Loucy (cell line): ENCODE measurements around the gene SPTBN2.

Experiments used
- H2AFZ ChIP-seq: fragments of 200-600 bp; sonication (generic); 2 replicates; pipeline ENCODE4 v1.6.0; 2016; ENCODE audit warnings: antibody characterized with exemption, mild to moderate bottlenecking, low read length, moderate library complexity
- H3F3A ChIP-seq: fragments of 200-600 bp; 2 replicates; pipeline ENCODE4 v1.6.0; 2016; ENCODE audit warnings: antibody characterized with exemption, low read depth, mild to moderate bottlenecking
- H3K27me3 ChIP-seq: fragments of 200-600 bp; sonication (generic); 2 replicates; pipeline ENCODE4 v1.6.1; 2014; ENCODE audit warnings: low read length, mild to moderate bottlenecking; ENCODE audit not compliant: insufficient read depth, poor library complexity, severe bottlenecking
- H3K36me3 ChIP-seq: fragments of 200-600 bp; sonication (generic); 2 replicates; pipeline ENCODE4 v1.6.1; 2016; ENCODE audit warnings: low read length; ENCODE audit not compliant: insufficient read depth
- H3K4me1 ChIP-seq: fragments of 200-600 bp; sonication (generic); 2 replicates; pipeline ENCODE4 v1.5.1; 2014; ENCODE audit warnings: low read length, mild to moderate bottlenecking; ENCODE audit not compliant: insufficient read depth, poor library complexity, severe bottlenecking
- H3K4me2 ChIP-seq: fragments of 200-600 bp; sonication (generic); 2 replicates; pipeline ENCODE4 v1.6.0; 2014; ENCODE audit warnings: antibody characterized with exemption, low read length, low read depth, mild to moderate bottlenecking; ENCODE audit not compliant: poor library complexity, severe bottlenecking
- H3K4me3 ChIP-seq: fragments of 200-600 bp; sonication (generic); 2 replicates; pipeline ENCODE4 v1.5.1; 2014; ENCODE audit warnings: low read length, mild to moderate bottlenecking, mixed read lengths; ENCODE audit not compliant: poor library complexity, severe bottlenecking
- H3K79me2 ChIP-seq: fragments of 200-600 bp; sonication (generic); 2 replicates; pipeline ENCODE4 v1.6.1; 2014; ENCODE audit warnings: low read length; ENCODE audit not compliant: insufficient read depth
- H3K9ac ChIP-seq: fragments of 200-600 bp; sonication (generic); 2 replicates; pipeline ENCODE4 v1.6.0; 2014; ENCODE audit warnings: mild to moderate bottlenecking, low read depth, low read length, moderate library complexity; ENCODE audit not compliant: poor library complexity, severe bottlenecking
- H3K9me2 ChIP-seq: fragments of 200-600 bp; sonication (generic); replicated peaks from 2 replicates; pipeline ENCODE4 v1.6.1; 2016; ENCODE audit warnings: low read depth, low read length, mixed read lengths
- H3K9me3 ChIP-seq: fragments of 200-600 bp; sonication (generic); 2 replicates; pipeline ENCODE4 v1.6.1; 2014; ENCODE audit warnings: mild to moderate bottlenecking, antibody characterized with exemption, low read length, low read depth; ENCODE audit not compliant: insufficient read depth
- H4K20me1 ChIP-seq: fragments of 200-600 bp; sonication (generic); 2 replicates; pipeline ENCODE4 v1.6.0; 2014; ENCODE audit warnings: antibody characterized with exemption, low read length, mild to moderate bottlenecking; ENCODE audit not compliant: insufficient read depth, poor library complexity, severe bottlenecking
- EZH2phosphoT487 ChIP-seq: fragments of 200-600 bp; IDR thresholded peaks from 2 replicates; pipeline ENCODE4 v1.6.1; 2018; ENCODE audit warnings: antibody characterized with exemption, mild to moderate bottlenecking, moderate library complexity, borderline replicate concordance
- TF ChIP-seq, protein P1 (sequence below): fragments of 200-600 bp; sonication (generic); conservative IDR thresholded peaks from 2 replicates; pipeline ENCODE4 v1.5.1; 2014; ENCODE audit warnings: mild to moderate bottlenecking, antibody characterized with exemption, low read length

The SPTBN2 gene

GRCh38 chr11:66717925-66718319, 11.1 kb downstream of the SPTBN2 start:
- peaks cover 17% of the 10 kb centered on the region; the same call in 1 of the 2 replicates for H3K79me2 ChIP-seq
- H3F3A ChIP-seq = no peaks in the 10 kb centered on the region
- no peaks in the 10 kb centered on the region for H3K9me3 ChIP-seq
- peaks cover 6% of the 10 kb centered on the region; the same call in 1 of the 2 replicates for H3K36me3 ChIP-seq
- no peak overlapping the region for H3K4me2 ChIP-seq
- TF ChIP-seq EZH2phosphoT487 = no peak
- TF ChIP-seq, protein P1, sequence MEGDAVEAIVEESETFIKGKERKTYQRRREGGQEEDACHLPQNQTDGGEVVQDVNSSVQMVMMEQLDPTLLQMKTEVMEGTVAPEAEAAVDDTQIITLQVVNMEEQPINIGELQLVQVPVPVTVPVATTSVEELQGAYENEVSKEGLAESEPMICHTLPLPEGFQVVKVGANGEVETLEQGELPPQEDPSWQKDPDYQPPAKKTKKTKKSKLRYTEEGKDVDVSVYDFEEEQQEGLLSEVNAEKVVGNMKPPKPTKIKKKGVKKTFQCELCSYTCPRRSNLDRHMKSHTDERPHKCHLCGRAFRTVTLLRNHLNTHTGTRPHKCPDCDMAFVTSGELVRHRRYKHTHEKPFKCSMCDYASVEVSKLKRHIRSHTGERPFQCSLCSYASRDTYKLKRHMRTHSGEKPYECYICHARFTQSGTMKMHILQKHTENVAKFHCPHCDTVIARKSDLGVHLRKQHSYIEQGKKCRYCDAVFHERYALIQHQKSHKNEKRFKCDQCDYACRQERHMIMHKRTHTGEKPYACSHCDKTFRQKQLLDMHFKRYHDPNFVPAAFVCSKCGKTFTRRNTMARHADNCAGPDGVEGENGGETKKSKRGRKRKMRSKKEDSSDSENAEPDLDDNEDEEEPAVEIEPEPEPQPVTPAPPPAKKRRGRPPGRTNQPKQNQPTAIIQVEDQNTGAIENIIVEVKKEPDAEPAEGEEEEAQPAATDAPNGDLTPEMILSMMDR = no peak
- no peaks in the 10 kb centered on the region for H3K27me3 ChIP-seq
- peaks cover 48% of the 10 kb centered on the region for H3K4me1 ChIP-seq
- no peak overlapping the region for H2AFZ ChIP-seq
- H3K9ac ChIP-seq = peak overlapping the region; percentile 32
- H3K4me3 ChIP-seq = no peak overlapping the region
- no peaks in the 10 kb centered on the region for H3K9me2 ChIP-seq
- no peaks in the 10 kb centered on the region for H4K20me1 ChIP-seq

DNA sequence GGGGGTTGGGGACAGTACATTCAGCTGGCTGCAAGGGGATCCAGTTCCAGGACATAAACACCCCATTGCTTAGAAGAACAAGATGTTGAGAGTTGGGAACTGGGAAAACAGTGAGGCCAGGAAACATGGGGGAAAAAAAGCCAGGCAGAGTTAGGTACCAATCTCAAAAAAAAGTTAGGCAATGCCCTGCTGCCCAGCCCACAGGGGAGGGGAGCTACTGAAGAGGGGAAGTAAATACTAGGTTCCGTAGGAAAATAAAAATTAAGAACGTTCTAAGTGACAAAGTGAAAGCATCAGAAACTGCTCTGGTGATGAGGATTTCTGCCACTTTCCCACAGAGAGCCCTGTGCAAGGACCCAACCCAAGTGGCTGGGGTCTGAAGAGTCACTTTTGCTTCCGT, 12.0 kb downstream of the SPTBN2 start:
- Histone ChIP-seq H3K4me3 (no peak overlapping the region), H3K27me3 (no peaks in the 10 kb centered on the region), H4K20me1 (no peaks in the 10 kb centered on the region), H3K9ac (no peak overlapping the region), H3K4me1 (peaks cover 46% of the 10 kb centered on the region), H3K4me2 (no peak overlapping the region), H3K36me3 (peaks cover 6% of the 10 kb centered on the region; the same call in 1 of the 2 replicates), H2AFZ (no peak overlapping the region), H3K9me2 (no peaks in the 10 kb centered on the region), H3K79me2 (peaks cover 16% of the 10 kb centered on the region; the same call in 1 of the 2 replicates), H3K9me3 (no peaks in the 10 kb centered on the region), H3F3A (no peaks in the 10 kb centered on the region)
- TF ChIP-seq, protein P1 = no peak
- TF ChIP-seq EZH2phosphoT487 = no peak

DNA sequence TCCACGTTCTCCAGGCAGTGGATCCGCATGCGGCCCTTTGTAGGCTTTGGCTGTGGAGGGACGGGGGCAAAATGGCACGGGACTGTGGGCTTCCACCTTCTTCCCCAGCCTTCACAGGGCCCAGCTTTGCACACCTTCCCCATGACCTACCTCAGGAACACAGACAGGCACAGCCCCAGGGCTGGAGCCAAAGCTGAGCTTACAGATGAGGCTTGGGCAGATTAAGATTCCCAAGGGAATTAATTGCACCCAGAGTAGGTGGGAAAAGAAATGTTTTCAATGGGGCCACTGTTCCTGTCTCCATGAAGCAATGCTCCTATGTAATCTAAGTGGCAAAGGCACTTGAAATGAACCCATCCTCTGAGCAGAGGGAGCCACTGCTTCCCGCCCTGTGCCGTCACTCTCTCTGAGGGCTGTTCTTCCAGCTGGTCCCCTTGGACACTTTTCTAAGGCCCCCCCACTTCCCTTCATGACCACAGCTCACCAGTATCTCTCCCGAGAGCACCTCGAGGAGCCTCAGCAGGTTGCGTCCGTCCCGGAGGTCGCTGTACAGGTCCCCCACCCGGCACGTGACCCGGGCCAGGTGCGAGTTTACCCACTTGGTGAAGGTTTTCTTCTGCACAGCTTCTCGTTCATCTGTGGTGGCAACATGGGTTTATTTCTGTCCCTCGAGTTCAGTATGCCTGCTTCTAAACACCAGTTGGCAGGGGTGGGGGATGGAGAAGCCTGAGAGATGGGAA, 13.5 kb downstream of the SPTBN2 start:
- Histone ChIP-seq H3K4me3 (no peak overlapping the region), H3K4me2 (no peak overlapping the region), H3K9me3 (no peaks in the 10 kb centered on the region), H3K27me3 (no peaks in the 10 kb centered on the region), H3F3A (no peaks in the 10 kb centered on the region), H3K36me3 (peaks cover 6% of the 10 kb centered on the region; the same call in 1 of the 2 replicates), H3K9me2 (no peaks in the 10 kb centered on the region), H3K9ac (no peak overlapping the region), H4K20me1 (no peaks in the 10 kb centered on the region), H3K79me2 (0 out of 2 replicates have a peak, but pooled peaks cover 1% of the 10 kb centered on the region), H2AFZ (no peak overlapping the region), H3K4me1 (peaks cover 32% of the 10 kb centered on the region)
- TF ChIP-seq, protein P1 = no peak
- TF ChIP-seq EZH2phosphoT487 = no peak
